ENCODE data around the gene IER5L.

GRCh38 chr9:129197978-129198318 lies 19.9 kb upstream of the IER5L start:
- TF ChIP-seq TEAD4 (IDR thresholded peaks at IDR 0.05; ENCODE audit: low read depth, low read length), result no peak
- no peak for TF ChIP-seq KDM4A (IDR thresholded peaks at IDR 0.05; ENCODE audit: low read depth, low read length, severe bottlenecking)
- TF ChIP-seq POLR2A (IDR thresholded peaks at IDR 0.05; ENCODE audit: control extremely low read depth in 1 of 2, low read depth in 2 of 2, low read length in 2 of 2), result no peak
- TF ChIP-seq CTCF (IDR thresholded peaks at IDR 0.05; ENCODE audit: control extremely low read depth in 1 of 3, insufficient read depth in 1 of 3, low read depth in 1 of 3, low read length in 3 of 3), result no peak
- TF ChIP-seq ATF3 (IDR thresholded peaks at IDR 0.05; ENCODE audit: insufficient read depth, low read depth, low read length), result no peak
- no peak for TF ChIP-seq NRF1 (IDR thresholded peaks at IDR 0.05; ENCODE audit: low read depth, low read length)
- no peak for TF ChIP-seq CHD2 (IDR thresholded peaks at IDR 0.05; ENCODE audit: low read length)
- TF ChIP-seq HDAC6 (IDR thresholded peaks at IDR 0.05; ENCODE audit: low read depth, low read length), result no peak
- no peak for TF ChIP-seq RNF2 (IDR thresholded peaks at IDR 0.05; ENCODE audit: borderline replicate concordance, low read depth, low read length, missing control alignments, poor library complexity, severe bottlenecking)
- no peak for TF ChIP-seq MAX (IDR thresholded peaks at IDR 0.05)
